ENCODE measurements around the gene PCDHGB5.
"Not testable (repeated sequence)": the region's sequence is repeated elsewhere in the genome, so short reads cannot be mapped to it uniquely, and the experiment has no call there.

The PCDHGB5 gene

GRCh38 chr5:141366016-141366896 is 31.5 kb upstream of the PCDHGB5 start:
- Mint-ChIP-seq H3K9me3 (peaks cover 66% of the 10 kb centered on the region), H3K27ac (no peak overlapping the region), H3K27me3 (ENCODE audit: low read depth) (no peaks in the 10 kb centered on the region), H3K36me3 (ENCODE audit: low read depth) (peaks cover 32% of the 10 kb centered on the region), H3K4me1 (no peaks in the 10 kb centered on the region), H3K4me3 (no peak overlapping the region)
- TF ChIP-seq, protein P1, sequence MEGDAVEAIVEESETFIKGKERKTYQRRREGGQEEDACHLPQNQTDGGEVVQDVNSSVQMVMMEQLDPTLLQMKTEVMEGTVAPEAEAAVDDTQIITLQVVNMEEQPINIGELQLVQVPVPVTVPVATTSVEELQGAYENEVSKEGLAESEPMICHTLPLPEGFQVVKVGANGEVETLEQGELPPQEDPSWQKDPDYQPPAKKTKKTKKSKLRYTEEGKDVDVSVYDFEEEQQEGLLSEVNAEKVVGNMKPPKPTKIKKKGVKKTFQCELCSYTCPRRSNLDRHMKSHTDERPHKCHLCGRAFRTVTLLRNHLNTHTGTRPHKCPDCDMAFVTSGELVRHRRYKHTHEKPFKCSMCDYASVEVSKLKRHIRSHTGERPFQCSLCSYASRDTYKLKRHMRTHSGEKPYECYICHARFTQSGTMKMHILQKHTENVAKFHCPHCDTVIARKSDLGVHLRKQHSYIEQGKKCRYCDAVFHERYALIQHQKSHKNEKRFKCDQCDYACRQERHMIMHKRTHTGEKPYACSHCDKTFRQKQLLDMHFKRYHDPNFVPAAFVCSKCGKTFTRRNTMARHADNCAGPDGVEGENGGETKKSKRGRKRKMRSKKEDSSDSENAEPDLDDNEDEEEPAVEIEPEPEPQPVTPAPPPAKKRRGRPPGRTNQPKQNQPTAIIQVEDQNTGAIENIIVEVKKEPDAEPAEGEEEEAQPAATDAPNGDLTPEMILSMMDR (IDR thresholded peaks at IDR 0.05; ENCODE audit: unreplicated experiment in 3 of 3), result no peak

- no peaks in the 10 kb centered on the region for H3K27me3 Mint-ChIP-seq (ENCODE audit: low read depth)
- no peaks in the 10 kb centered on the region for H3K4me1 Mint-ChIP-seq
- no peak within 1 kb of the TSS for H3K27ac Mint-ChIP-seq
These were observed 27.5 kb upstream of the PCDHGB5 start, which contains the start of gene PCDHGB3 for GRCh38 chr5:141369994-141370848. Gene PCDHGB3, plus strand, starts transcription at chr5:141370242. Its CDS starts 153 bp downstream, at chr5:141370395.

GRCh38 chr5:141371572-141372475 is 25.9 kb upstream of the PCDHGB5 start:
- peaks cover 61% of the 10 kb centered on the region for H3K9me3 Mint-ChIP-seq
- H3K4me3 Mint-ChIP-seq, result no peak overlapping the region
- TF ChIP-seq, protein P1 (IDR thresholded peaks at IDR 0.05; ENCODE audit: unreplicated experiment in 3 of 3), result no peak
- H3K4me1 Mint-ChIP-seq, result no peaks in the 10 kb centered on the region
- no peak overlapping the region for H3K27ac Mint-ChIP-seq
- no peaks in the 10 kb centered on the region for H3K27me3 Mint-ChIP-seq (ENCODE audit: low read depth)
- H3K36me3 Mint-ChIP-seq (ENCODE audit: low read depth), result peaks cover 34% of the 10 kb centered on the region

More at GRCh38 chr5:141369994-141370848, 27.5 kb upstream of the PCDHGB5 start, which contains the start of gene PCDHGB3:
- peaks cover 36% of the 10 kb centered on the region for H3K36me3 Mint-ChIP-seq (ENCODE audit: low read depth)
- TF ChIP-seq, protein P1 (IDR thresholded peaks at IDR 0.05; ENCODE audit: unreplicated experiment in 3 of 3), result no peak
- no peak within 1 kb of the TSS for H3K4me3 Mint-ChIP-seq
- H3K9me3 Mint-ChIP-seq, result peaks cover 62% of the 10 kb centered on the region

DNA sequence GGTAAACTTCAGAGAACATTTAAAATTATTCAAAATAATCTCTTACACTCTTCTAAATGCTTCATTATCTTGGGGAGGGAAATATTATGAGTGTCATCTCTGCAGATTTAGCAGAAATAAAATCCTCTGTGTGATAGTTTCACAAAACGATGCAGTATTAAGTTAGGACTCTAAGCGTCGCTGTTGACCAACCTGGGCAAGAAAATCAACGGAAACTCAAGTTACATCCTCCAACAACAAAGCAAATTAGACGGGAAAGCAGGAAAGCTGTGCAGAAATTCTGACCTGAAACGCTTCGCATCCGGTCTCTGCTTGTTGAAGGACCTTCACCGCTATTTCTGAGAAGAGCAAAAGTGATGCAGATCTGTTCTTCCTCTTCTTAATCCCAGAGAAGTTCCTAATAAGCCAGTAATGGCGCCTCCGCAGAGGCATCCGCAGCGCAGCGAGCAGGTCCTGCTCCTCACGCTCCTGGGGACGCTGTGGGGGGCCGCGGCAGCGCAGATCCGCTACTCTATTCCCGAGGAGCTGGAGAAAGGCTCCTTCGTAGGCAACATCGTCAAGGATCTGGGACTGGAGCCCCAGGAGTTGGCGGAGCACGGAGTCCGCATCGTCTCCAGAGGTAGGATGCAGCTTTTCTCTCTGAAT is 24.0 kb upstream of the PCDHGB5 start, which contains the start of gene PCDHGA6:
Gene PCDHGA6 (plus strand): TSS at position 219 of the 645 bp plus-strand sequence. CDS start 193 bp downstream, at position 412.
- no peak within 1 kb of the TSS for H3K4me3 Mint-ChIP-seq
- H3K4me1 Mint-ChIP-seq, result no peaks in the 10 kb centered on the region
- H3K27me3 Mint-ChIP-seq (ENCODE audit: low read depth), result no peaks in the 10 kb centered on the region
- H3K36me3 Mint-ChIP-seq (ENCODE audit: low read depth), result peaks cover 38% of the 10 kb centered on the region
- H3K27ac Mint-ChIP-seq, result no peak within 1 kb of the TSS
- H3K9me3 Mint-ChIP-seq, result peaks cover 63% of the 10 kb centered on the region
- TF ChIP-seq, protein P1 (IDR thresholded peaks at IDR 0.05; ENCODE audit: unreplicated experiment in 3 of 3), result no peak

DNA sequence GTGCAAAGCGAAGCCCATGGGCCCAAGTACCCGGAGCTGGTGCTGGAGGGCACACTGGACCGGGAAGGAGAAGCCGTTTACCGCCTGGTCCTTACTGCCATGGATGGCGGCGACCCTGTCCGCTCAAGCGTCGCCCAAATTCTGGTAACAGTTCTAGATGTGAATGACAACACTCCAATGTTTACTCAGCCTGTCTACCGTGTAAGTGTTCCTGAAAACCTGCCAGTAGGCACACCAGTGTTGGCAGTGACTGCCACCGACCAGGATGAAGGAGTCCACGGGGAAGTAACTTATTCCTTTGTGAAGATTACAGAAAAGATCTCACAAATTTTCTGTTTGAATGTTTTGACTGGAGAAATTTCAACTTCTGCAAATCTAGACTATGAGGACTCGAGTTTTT is 23.1 kb upstream of the PCDHGB5 start:
- peaks cover 63% of the 10 kb centered on the region for H3K9me3 Mint-ChIP-seq
- no peak overlapping the region for H3K4me3 Mint-ChIP-seq
- H3K36me3 Mint-ChIP-seq (ENCODE audit: low read depth), result peaks cover 36% of the 10 kb centered on the region
- H3K27me3 Mint-ChIP-seq (ENCODE audit: low read depth), result no peaks in the 10 kb centered on the region
- H3K4me1 Mint-ChIP-seq, result no peaks in the 10 kb centered on the region
- no peak overlapping the region for H3K27ac Mint-ChIP-seq
- TF ChIP-seq, protein P1 (IDR thresholded peaks at IDR 0.05; ENCODE audit: unreplicated experiment in 3 of 3), result no peak

- H3K9me3 Mint-ChIP-seq, result peaks cover 62% of the 10 kb centered on the region
- not testable (repeated sequence) for H3K4me3 Mint-ChIP-seq
These were observed 22.1 kb upstream of the PCDHGB5 start for GRCh38 chr5:141375444-141376155.

More at GRCh38 chr5:141375444-141376155, 22.1 kb upstream of the PCDHGB5 start:
- H3K27ac Mint-ChIP-seq; H3K27me3 Mint-ChIP-seq (ENCODE audit: low read depth); H3K4me1 Mint-ChIP-seq: not testable (repeated sequence)
- H3K36me3 Mint-ChIP-seq (ENCODE audit: low read depth), result peaks cover 30% of the 10 kb centered on the region
